ENCODE measurements around the gene UNC79.

UNC79 gene

DNA sequence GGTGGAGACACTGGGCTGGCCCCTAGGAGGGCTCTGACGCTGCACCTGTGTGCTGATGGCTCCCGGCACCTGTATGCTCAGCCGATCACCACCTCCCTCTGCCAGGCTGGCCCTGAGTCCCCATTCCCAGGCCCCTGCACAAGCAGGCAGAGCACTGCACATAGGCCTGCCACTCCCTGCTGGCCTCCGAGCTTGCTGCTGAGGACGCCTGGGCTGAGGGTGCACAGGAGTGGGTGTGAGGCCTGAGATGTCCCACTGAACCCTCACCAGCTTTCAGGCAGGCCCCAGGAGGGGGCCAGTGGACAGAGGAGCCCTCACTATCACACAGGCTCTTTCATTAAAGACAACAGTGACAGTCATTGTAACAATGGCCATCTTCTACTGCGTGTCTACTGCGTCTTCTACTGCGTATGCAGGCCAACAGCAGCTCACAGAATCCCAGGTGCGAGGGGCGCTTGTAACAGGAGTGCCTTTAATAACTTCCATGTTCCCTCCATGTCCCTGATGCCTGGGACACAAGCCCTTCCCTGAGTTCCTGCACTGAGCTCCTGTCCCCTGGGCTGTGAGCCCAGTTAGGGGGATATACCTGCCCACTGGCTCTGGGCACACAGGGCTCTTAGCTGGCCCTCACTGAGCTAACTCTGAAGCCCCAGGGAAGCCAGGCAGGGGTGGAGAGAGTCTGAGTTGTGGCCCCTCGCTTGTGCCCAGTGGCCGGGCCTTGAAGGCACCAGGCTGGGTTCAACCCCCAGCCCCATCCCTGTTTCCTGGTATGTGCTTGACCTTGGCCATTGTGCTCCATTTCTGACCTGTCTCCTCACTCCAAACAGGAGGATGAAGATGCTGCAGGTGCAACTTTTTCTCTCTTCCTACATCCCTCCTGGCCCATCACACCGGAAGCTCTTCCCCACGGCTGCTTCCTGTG, 286.3 kb downstream of the UNC79 start:
- in situ Hi-C loops (cut with HindIII; ENCODE audit: low pct_ligation_motif_present, low sequenced_read_pairs): no loop called here

DNA sequence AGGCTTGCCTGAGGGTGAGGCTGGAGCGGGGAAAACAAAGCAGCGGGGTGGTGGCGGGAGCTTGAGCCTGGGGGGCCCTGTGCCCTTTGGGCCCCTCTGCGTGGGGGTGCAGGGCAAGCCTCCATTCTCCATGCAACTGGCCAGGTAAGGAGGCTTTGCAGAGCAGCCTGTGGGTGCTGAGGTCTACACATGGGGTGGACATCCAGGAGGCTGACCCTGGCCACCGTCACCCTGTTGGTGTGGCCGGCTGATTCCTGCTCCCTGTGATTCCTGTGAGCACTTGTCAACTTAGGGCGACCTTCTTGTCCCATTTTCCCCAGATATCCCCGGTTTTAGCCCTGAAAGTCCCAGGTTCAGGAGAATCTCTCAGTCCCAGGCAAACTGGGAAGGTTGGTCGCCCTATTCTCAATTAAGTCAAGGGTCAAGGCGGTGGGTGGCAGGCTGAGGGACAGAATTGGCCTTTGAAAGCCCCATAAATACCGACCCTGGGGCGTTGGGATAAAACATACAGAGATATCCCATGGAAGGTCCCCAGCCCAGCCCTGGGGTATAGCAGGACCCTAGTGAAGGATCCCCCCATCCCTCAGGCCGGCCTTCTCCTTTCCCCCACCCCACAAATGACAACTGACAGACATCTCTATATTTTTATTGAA, 287.1 kb downstream of the UNC79 start:
- Histone ChIP-seq H3K36me3 (replicated peaks) (no peaks in the 10 kb centered on the region), H3K4me3 (ENCODE audit: low read depth, low read length) (no peak overlapping the region), H3K27me3 (replicated peaks) (no peaks in the 10 kb centered on the region), H3K27ac (no peak overlapping the region)
- TF ChIP-seq, protein P1, sequence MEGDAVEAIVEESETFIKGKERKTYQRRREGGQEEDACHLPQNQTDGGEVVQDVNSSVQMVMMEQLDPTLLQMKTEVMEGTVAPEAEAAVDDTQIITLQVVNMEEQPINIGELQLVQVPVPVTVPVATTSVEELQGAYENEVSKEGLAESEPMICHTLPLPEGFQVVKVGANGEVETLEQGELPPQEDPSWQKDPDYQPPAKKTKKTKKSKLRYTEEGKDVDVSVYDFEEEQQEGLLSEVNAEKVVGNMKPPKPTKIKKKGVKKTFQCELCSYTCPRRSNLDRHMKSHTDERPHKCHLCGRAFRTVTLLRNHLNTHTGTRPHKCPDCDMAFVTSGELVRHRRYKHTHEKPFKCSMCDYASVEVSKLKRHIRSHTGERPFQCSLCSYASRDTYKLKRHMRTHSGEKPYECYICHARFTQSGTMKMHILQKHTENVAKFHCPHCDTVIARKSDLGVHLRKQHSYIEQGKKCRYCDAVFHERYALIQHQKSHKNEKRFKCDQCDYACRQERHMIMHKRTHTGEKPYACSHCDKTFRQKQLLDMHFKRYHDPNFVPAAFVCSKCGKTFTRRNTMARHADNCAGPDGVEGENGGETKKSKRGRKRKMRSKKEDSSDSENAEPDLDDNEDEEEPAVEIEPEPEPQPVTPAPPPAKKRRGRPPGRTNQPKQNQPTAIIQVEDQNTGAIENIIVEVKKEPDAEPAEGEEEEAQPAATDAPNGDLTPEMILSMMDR (IDR thresholded peaks at IDR 0.05; ENCODE audit: low read depth, low read length, missing control alignments): no peak
- in situ Hi-C loops (cut with HindIII; ENCODE audit: low pct_ligation_motif_present, low sequenced_read_pairs): no loop called here
- no peak for DNase-seq

More for the DNA sequence above, 286.3 kb downstream of the UNC79 start:
- no peak overlapping the region for H3K27ac ChIP-seq
- TF ChIP-seq, protein P1 (IDR thresholded peaks at IDR 0.05; ENCODE audit: low read depth, low read length, missing control alignments): no peak
- H3K27me3 ChIP-seq (replicated peaks): no peaks in the 10 kb centered on the region
- DNase-seq: no peak
- no peaks in the 10 kb centered on the region for H3K36me3 ChIP-seq (replicated peaks)
- H3K4me3 ChIP-seq (ENCODE audit: low read depth, low read length): no peak overlapping the region

DNA sequence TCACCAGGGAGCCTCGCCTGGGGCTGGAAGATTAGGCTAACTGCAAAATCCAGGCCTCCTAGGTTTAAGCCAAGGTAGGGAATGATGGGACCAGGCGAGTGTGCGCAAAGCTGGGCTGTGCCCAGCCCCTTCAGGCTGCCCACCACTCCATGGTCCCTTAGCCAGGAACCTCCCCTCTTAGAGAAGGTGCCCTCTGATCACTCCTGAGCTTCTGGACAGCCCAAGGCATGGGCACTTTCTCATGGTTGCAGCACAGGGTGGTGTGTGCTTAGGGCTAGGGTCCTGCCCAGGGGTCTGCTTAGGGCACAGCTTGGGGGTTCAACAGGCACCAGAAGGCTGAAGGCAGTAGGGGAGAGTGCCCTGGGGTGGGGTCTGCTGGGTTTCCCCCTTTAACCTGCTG, 288.5 kb downstream of the UNC79 start:
- Histone ChIP-seq H3K4me3 (ENCODE audit: low read depth, low read length) (no peak overlapping the region), H3K27ac (no peak overlapping the region), H3K36me3 (replicated peaks) (no peaks in the 10 kb centered on the region), H3K27me3 (replicated peaks) (no peaks in the 10 kb centered on the region)
- TF ChIP-seq, protein P1 (IDR thresholded peaks at IDR 0.05; ENCODE audit: low read depth, low read length, missing control alignments): no peak
- DNase-seq: no peak
- in situ Hi-C loops (cut with HindIII; ENCODE audit: low pct_ligation_motif_present, low sequenced_read_pairs): no loop called here

DNA sequence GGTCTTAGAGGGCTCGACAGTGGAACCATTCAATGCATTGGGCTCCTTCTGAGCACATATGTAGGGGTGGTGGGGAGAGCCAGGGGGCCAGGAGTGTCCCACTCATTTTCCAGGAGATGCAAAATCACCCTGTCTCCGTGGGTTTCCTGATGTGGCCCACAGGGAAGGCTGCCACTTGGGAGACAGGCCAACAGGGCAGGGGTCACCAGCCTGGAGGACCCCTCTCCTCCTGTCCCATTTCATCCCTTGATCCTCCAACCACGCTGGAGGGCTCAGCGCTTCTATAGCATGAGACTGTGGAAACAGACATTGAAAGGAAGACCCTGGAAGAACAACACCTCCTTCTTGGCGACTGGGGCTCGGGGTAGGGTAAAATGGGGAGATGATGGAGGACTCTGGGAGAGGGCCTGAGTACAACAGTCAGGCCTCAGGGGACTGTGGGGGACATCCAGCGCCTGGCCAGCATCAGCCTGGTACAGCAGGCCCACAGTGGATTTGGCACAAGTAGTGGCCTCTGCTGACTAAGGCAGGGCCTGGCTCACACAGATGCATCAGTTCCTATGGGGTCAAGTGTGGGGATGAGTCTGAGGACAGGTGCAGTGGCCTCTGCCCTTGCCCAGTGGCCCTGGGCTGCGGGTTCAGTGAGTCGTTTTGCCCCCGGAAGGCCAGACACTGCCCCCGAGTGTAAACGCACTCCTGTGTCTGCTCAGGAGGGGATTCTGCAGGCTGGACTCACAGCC, 289.5 kb downstream of the UNC79 start:
- in situ Hi-C loops (cut with HindIII; ENCODE audit: low pct_ligation_motif_present, low sequenced_read_pairs): no loop called here
- no peak overlapping the region for H3K27ac ChIP-seq
- no peaks in the 10 kb centered on the region for H3K36me3 ChIP-seq (replicated peaks)
- DNase-seq: no peak
- TF ChIP-seq, protein P1 (IDR thresholded peaks at IDR 0.05; ENCODE audit: low read depth, low read length, missing control alignments): no peak
- H3K27me3 ChIP-seq (replicated peaks): no peaks in the 10 kb centered on the region
- no peak overlapping the region for H3K4me3 ChIP-seq (ENCODE audit: low read depth, low read length)

DNA sequence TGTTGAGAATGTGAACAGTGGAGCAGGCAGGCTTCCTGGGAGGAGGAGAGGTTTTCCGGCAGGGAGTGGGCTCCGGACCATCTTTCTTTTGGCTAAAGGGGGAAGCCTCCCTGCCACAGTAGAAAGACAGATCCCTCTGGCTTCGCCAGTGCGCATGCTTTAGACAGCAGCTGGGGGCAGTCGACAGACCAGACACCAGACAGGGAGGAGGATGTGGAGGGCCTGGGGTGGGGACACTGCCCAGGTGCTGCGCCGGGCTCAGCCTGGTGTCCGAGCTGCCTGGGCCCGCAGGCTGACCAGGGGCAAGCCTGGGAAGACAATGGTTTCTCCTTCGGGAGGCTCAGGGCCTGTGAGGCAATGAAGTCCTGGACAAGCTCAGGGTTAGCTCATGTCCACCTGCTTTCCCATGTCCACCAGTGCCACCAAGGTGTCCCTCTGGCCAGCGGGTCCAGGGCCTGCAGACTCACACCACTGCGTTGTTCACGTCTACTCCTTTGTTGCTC, 290.3 kb downstream of the UNC79 start:
- H3K36me3 ChIP-seq (replicated peaks): no peaks in the 10 kb centered on the region
- no peak overlapping the region for H3K4me3 ChIP-seq (ENCODE audit: low read depth, low read length)
- DNase-seq: no peak
- no peak overlapping the region for H3K27ac ChIP-seq
- H3K27me3 ChIP-seq (replicated peaks): no peaks in the 10 kb centered on the region
- TF ChIP-seq, protein P1 (IDR thresholded peaks at IDR 0.05; ENCODE audit: low read depth, low read length, missing control alignments): no peak
- in situ Hi-C loops (cut with HindIII; ENCODE audit: low pct_ligation_motif_present, low sequenced_read_pairs): no loop called here
